ENCODE measurements around the gene CNTNAP2.

CNTNAP2 gene

GRCh38 chr7:147992698-147993097 lies 1876.1 kb downstream of the CNTNAP2 start:
- no peak for DNase-seq

- DNase-seq, result no peak
These were observed 1881.0 kb downstream of the CNTNAP2 start for GRCh38 chr7:147997636-147998035.

GRCh38 chr7:147999962-148000361 lies 1883.4 kb downstream of the CNTNAP2 start:
- no peak for DNase-seq

- no peak for DNase-seq
These were observed 1895.2 kb downstream of the CNTNAP2 start for GRCh38 chr7:148011753-148012152.

- DNase-seq, result no peak
These were observed 1897.4 kb downstream of the CNTNAP2 start for GRCh38 chr7:148014001-148014400.

GRCh38 chr7:148014541-148014940 lies 1897.9 kb downstream of the CNTNAP2 start:
- peak; percentile 74 for DNase-seq

GRCh38 chr7:148017126-148017525 lies 1900.5 kb downstream of the CNTNAP2 start:
- no peak for DNase-seq

GRCh38 chr7:148020679-148021078 lies 1904.1 kb downstream of the CNTNAP2 start:
- DNase-seq, result no peak

GRCh38 chr7:148021507-148022045 lies 1905.0 kb downstream of the CNTNAP2 start:
- DNase-seq, result no peak

GRCh38 chr7:148022832-148023231 lies 1906.2 kb downstream of the CNTNAP2 start:
- DNase-seq, result no peak

GRCh38 chr7:148026713-148027112 lies 1910.1 kb downstream of the CNTNAP2 start:
- DNase-seq, result no peak

- no peak for DNase-seq
These were observed 1911.6 kb downstream of the CNTNAP2 start for GRCh38 chr7:148028165-148028564.

- DNase-seq, result no peak
These were observed 1914.4 kb downstream of the CNTNAP2 start for GRCh38 chr7:148031019-148031418.

GRCh38 chr7:148031811-148032210 lies 1915.2 kb downstream of the CNTNAP2 start:
- no peak for DNase-seq

GRCh38 chr7:148035950-148036349 lies 1919.3 kb downstream of the CNTNAP2 start:
- no peak for DNase-seq

GRCh38 chr7:148037044-148037443 lies 1920.4 kb downstream of the CNTNAP2 start:
- DNase-seq, result no peak

- no peak for DNase-seq
These were observed 1924.6 kb downstream of the CNTNAP2 start for GRCh38 chr7:148041156-148041555.

GRCh38 chr7:148042935-148043631 lies 1926.5 kb downstream of the CNTNAP2 start:
- peak; percentile 83 for DNase-seq

GRCh38 chr7:148044173-148044572 lies 1927.6 kb downstream of the CNTNAP2 start:
- peak; percentile 70 for DNase-seq

- peak; percentile 86 for DNase-seq
These were observed 1928.9 kb downstream of the CNTNAP2 start for GRCh38 chr7:148045521-148045920.

GRCh38 chr7:148049068-148049467 lies 1932.5 kb downstream of the CNTNAP2 start:
- no peak for DNase-seq

- DNase-seq, result peak; percentile 55
These were observed 1934.0 kb downstream of the CNTNAP2 start for GRCh38 chr7:148050492-148051158.

GRCh38 chr7:148056406-148056805 lies 1939.8 kb downstream of the CNTNAP2 start:
- DNase-seq, result no peak

GRCh38 chr7:148058092-148058491 lies 1941.5 kb downstream of the CNTNAP2 start:
- peak; percentile 91 for DNase-seq

All from NCI-H1105 (cell line).